Erythroblast (primary cell): ENCODE measurements around the gene SYN1.

Experiments
- GATA1 ChIP-seq: IDR thresholded peaks from 2 replicates; pipeline ENCODE4 v1.6.1; 2011; ENCODE audit warnings: low read depth, mild to moderate bottlenecking, control low read depth, low read length, moderate library complexity
- POLR2A ChIP-seq: IDR thresholded peaks from 2 replicates; pipeline ENCODE4 v1.6.1; 2011; ENCODE audit warnings: mild to moderate bottlenecking, low read length

- TF ChIP-seq POLR2A (no peak), GATA1 (no peak)
Measured at GRCh38 chrX:47577424-47577823, 42.2 kb downstream of the SYN1 start.
